Measurements from ENCODE around the gene KLHDC8B.

Gene KLHDC8B

DNA sequence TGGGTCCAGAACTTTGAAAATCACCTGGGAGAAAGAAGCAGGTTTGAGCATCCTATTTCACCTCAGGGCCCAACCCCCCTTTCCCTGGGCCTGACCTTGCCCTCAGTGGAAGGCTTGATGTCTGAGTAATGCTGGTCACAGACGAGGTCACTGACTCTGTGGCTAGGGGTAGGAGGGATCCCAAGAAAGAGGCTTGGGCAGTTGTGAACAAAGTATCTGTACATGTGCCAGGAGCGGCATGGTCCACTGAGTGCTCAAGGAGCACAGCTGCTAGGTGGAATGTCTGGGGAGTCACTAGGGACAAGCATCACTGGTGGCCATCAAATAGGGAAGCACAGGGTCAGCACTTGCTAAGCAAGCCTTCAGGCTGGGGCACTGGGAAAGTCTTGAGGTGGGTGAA lies 12.6 kb upstream of the KLHDC8B start:
- no peak overlapping the region for H3K4me3 ChIP-seq (ENCODE audit: extremely low read depth, insufficient read depth, low read length, poor library complexity, severe bottlenecking)
- no peaks in the 10 kb centered on the region for H3K4me1 ChIP-seq (ENCODE audit: control insufficient read depth, insufficient read depth, low read length, poor library complexity, severe bottlenecking)
- WGBS, 2 experiments (ENCODE audit: insufficient coverage in 2 of 2), result 85 to 100% methylated on average over 1 to 2 of the region's 2 CpGs
- peaks cover 19% of the 10 kb centered on the region for H3K36me3 ChIP-seq (ENCODE audit: control insufficient read depth, insufficient read depth, low read length)
- H3K9me3 ChIP-seq (ENCODE audit: control insufficient read depth, low read length), result no peaks in the 10 kb centered on the region
- H3K27ac ChIP-seq (ENCODE audit: low read depth, low read length, severe bottlenecking), result no peak overlapping the region

DNA sequence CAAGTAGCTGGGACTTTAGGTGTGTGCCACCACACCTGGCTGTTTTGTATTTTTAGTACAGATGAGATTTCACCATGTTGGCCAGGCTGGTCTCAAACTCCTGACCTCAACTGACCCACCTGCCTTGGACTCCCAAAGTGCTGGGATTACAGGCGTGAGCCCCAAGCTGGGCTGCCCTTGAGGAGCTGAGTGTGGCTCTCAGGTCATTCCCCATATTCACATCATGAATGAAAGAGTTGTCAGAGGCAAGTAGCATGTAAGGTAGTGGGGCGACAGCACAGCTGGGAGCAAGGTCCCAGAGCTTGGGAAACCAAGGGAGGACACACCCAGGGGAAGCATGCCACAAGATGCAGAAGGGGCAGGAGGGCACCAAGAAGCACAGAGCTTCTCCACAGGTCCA lies 10.2 kb upstream of the KLHDC8B start:
- H3K4me1 ChIP-seq (ENCODE audit: control insufficient read depth, insufficient read depth, low read length, poor library complexity, severe bottlenecking), result no peaks in the 10 kb centered on the region
- H3K27ac ChIP-seq (ENCODE audit: low read depth, low read length, severe bottlenecking), result no peak overlapping the region
- peaks cover 34% of the 10 kb centered on the region for H3K36me3 ChIP-seq (ENCODE audit: control insufficient read depth, insufficient read depth, low read length)
- H3K9me3 ChIP-seq (ENCODE audit: control insufficient read depth, low read length), result no peaks in the 10 kb centered on the region
- WGBS, 2 experiments (ENCODE audit: insufficient coverage in 2 of 2), result 83 to 100% methylated on average over 1 to 2 of the region's 2 CpGs
- no peak overlapping the region for H3K4me3 ChIP-seq (ENCODE audit: extremely low read depth, insufficient read depth, low read length, poor library complexity, severe bottlenecking)

DNA sequence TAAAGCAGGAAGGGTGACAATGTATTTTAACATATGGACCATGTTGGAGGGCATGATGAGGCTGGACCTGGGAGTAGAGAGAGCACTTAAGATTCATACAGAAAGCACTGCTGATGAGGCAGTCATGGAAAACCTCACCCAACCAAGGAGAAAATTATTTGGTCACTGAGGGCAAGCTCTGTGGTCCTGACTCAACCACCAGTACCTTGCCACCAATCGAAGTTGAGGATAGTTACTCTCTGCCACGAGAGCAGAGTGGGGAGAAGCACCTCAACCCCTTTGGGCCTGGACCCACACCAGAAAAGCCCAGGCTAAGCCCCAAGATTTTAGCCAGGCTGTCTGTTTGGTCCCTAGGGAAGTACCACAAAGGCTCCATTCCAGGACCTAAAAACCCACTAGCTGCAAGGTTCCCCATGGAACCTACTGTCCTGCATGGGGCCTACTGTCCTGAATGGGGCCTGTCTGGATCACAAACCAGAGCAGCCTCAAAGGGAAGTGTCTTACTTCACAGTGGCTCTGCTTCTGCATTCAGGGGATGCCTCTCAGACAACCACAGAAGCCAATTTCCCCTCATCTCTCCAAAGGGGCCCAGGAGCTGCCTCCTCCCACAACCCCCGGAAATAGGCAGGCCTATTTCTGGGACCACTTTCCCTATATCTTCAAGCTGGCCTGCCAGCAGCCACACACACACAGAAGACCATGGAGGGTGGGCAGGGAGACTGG lies 9.4 kb upstream of the KLHDC8B start:
- no peaks in the 10 kb centered on the region for H3K9me3 ChIP-seq (ENCODE audit: control insufficient read depth, low read length)
- WGBS, 2 experiments (ENCODE audit: insufficient coverage in 2 of 2), result 100% methylated on average over 2 of the region's 3 CpGs
- no peaks in the 10 kb centered on the region for H3K4me1 ChIP-seq (ENCODE audit: control insufficient read depth, insufficient read depth, low read length, poor library complexity, severe bottlenecking)
- no peak overlapping the region for H3K27ac ChIP-seq (ENCODE audit: low read depth, low read length, severe bottlenecking)
- peaks cover 34% of the 10 kb centered on the region for H3K36me3 ChIP-seq (ENCODE audit: control insufficient read depth, insufficient read depth, low read length)
- no peak overlapping the region for H3K4me3 ChIP-seq (ENCODE audit: extremely low read depth, insufficient read depth, low read length, poor library complexity, severe bottlenecking)

DNA sequence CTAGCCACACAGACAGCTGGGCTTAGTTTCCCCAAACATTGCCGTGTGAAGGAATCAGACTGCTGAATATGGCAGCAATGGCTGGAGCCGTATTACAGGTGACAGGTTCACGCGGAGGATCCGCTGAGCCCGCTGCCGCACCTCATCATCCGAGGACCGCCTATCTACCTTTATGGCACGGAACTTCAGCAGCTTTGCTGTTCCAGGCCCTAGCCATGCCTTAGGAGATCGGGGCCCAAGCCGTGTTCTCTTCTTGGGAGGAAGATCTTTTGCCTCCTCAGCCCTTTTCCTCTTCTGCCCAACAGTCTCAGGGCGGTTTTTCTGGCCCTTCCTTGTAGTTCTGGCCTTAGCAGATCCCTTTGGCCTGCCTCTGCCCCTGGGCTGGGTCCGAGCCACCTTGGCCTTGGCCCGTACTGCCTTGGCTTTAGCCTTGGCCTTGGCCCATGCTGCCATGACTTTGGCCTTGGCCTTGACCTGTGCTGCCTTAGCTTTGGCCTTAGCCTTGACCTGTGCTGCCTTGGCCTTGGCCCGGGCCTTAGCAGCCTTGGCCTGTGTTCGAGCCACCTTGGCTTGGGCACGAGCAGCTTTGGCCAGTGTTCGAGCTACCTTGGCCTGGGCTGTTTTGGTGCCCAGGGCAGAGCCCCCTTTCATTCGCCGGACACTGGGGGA lies 8.5 kb upstream of the KLHDC8B start:
- peaks cover 34% of the 10 kb centered on the region for H3K36me3 ChIP-seq (ENCODE audit: control insufficient read depth, insufficient read depth, low read length)
- 97% methylated on average over 21 of the region's 21 CpGs for WGBS, 2 experiments (ENCODE audit: insufficient coverage in 2 of 2)
- no peaks in the 10 kb centered on the region for H3K4me1 ChIP-seq (ENCODE audit: control insufficient read depth, insufficient read depth, low read length, poor library complexity, severe bottlenecking)
- H3K9me3 ChIP-seq (ENCODE audit: control insufficient read depth, low read length), result no peaks in the 10 kb centered on the region
- no peak overlapping the region for H3K27ac ChIP-seq (ENCODE audit: low read depth, low read length, severe bottlenecking)
- no peak overlapping the region for H3K4me3 ChIP-seq (ENCODE audit: extremely low read depth, insufficient read depth, low read length, poor library complexity, severe bottlenecking)

GRCh38 chr3:49163609-49164008 lies 7.8 kb upstream of the KLHDC8B start:
- Histone ChIP-seq H3K9me3 (ENCODE audit: control insufficient read depth, low read length) (no peaks in the 10 kb centered on the region), H3K4me3 (ENCODE audit: extremely low read depth, insufficient read depth, low read length, poor library complexity, severe bottlenecking) (no peak overlapping the region), H3K27ac (ENCODE audit: low read depth, low read length, severe bottlenecking) (no peak overlapping the region), H3K36me3 (ENCODE audit: control insufficient read depth, insufficient read depth, low read length) (peaks cover 34% of the 10 kb centered on the region), H3K4me1 (ENCODE audit: control insufficient read depth, insufficient read depth, low read length, poor library complexity, severe bottlenecking) (no peaks in the 10 kb centered on the region)
- 97 to 100% methylated on average over 8 of the region's 8 CpGs for WGBS, 2 experiments (ENCODE audit: insufficient coverage in 2 of 2)

DNA sequence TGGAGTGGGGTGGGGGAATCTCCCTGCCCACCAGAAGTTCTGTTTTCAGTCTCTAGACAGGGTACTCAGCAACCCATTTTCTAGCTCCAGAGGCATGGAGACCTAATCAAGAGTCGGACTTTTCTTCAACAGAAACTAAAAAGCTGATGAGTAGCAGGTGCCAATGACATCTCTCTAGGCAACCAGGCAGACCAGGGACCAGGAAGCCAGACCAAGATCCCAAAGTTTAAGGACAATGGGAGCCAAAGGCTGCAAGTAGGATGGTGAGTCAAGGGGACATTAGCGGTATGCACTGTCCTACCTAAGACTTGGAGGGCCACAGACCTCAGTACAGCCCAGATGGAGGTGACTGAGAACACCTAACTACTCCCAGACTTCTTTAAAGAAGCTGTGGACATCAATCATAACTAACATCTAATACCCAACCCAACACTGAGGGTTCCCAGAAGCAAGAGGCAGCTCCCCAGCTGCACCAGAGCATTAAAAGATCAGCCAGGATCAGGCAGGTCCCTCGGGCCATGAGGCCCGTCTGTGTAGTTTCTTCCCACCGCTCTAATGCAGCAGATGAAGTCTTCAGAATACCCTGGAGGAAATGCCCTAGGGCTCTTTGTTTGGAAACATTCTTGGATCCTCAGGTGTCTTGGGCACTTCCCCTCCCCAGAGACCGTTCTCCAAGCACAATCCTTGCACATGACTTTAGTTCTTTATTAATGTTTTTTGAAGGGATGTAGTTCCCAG lies 6.2 kb upstream of the KLHDC8B start:
- Histone ChIP-seq H3K9me3 (ENCODE audit: control insufficient read depth, low read length) (no peaks in the 10 kb centered on the region), H3K4me3 (ENCODE audit: extremely low read depth, insufficient read depth, low read length, poor library complexity, severe bottlenecking) (peak overlapping the region; percentile 81), H3K36me3 (ENCODE audit: control insufficient read depth, insufficient read depth, low read length) (peaks cover 34% of the 10 kb centered on the region), H3K4me1 (ENCODE audit: control insufficient read depth, insufficient read depth, low read length, poor library complexity, severe bottlenecking) (no peaks in the 10 kb centered on the region), H3K27ac (ENCODE audit: low read depth, low read length, severe bottlenecking) (peak overlapping the region; percentile 53)
- 46 to 49% methylated on average over 5 of the region's 6 CpGs for WGBS, 2 experiments (ENCODE audit: insufficient coverage in 2 of 2)

DNA sequence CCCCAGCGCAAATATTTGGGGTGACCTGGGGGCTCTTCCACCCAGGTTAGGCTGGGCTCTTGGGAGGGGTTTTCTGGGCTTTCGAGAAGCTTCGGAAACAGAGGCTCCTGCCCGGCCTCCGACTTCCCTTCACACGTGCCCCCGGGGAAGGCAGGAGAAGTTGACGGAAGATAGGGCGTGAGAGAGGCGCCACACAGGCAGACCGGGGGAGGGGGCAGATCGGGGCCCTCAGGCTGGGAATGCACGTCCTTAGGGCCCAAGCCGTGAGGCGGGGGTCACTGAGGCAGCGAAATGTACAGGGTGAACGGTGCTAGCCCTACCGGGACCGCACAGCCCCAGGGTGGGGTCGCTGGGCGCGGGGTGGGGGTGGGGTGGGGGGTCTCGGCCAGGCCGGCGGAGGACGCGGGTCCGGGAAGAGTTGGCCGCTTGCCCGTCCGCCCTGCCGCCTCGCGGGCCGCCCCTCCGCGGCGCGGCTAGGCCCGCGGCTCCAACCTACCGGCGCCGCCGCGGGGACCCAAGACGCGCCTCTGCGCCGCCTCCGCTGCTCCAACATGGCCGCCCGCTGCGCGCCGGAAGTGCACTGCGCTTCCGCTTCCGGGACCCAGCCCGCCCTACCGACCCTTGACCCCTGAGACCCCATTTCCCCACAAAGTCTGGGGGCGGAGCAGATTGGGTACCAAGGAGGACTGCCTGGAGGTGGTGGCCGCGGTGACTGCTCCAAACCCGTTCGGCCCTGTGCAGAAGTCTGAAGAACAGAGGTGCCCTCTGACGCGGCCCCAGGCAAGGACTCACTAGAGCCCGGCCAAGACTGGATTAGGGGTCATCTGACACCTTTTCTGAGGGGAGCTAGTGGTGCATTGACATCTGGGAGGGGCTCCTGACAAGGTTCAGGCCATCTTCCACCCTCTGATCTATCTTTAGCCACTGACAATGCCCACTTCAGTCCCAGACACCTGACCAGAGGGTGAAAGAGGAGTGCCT lies 5.3 kb upstream of the KLHDC8B start, which contains the start of gene CCDC71:
TSS of gene CCDC71 (minus strand) at position 561 of the 981 bp plus-strand sequence. CDS start 2,123 bp downstream, outside the sequence.
- 2 to 10% methylated on average over 26 to 54 of the region's 69 CpGs for WGBS, 2 experiments (ENCODE audit: insufficient coverage in 2 of 2)
- no peaks in the 10 kb centered on the region for H3K9me3 ChIP-seq (ENCODE audit: control insufficient read depth, low read length)
- no peaks in the 10 kb centered on the region for H3K4me1 ChIP-seq (ENCODE audit: control insufficient read depth, insufficient read depth, low read length, poor library complexity, severe bottlenecking)
- peaks cover 34% of the 10 kb centered on the region for H3K36me3 ChIP-seq (ENCODE audit: control insufficient read depth, insufficient read depth, low read length)
- peak within 1 kb of the TSS; percentile 53 for H3K27ac ChIP-seq (ENCODE audit: low read depth, low read length, severe bottlenecking)
- H3K4me3 ChIP-seq (ENCODE audit: extremely low read depth, insufficient read depth, low read length, poor library complexity, severe bottlenecking), result peak within 1 kb of the TSS; percentile 81

GRCh38 chr3:49166752-49167556 lies 4.4 kb upstream of the KLHDC8B start:
- H3K4me3 ChIP-seq (ENCODE audit: extremely low read depth, insufficient read depth, low read length, poor library complexity, severe bottlenecking), result peak overlapping the region; percentile 81
- peaks cover 33% of the 10 kb centered on the region for H3K36me3 ChIP-seq (ENCODE audit: control insufficient read depth, insufficient read depth, low read length)
- no peaks in the 10 kb centered on the region for H3K4me1 ChIP-seq (ENCODE audit: control insufficient read depth, insufficient read depth, low read length, poor library complexity, severe bottlenecking)
- no peak overlapping the region for H3K27ac ChIP-seq (ENCODE audit: low read depth, low read length, severe bottlenecking)
- 85 to 92% methylated on average over 5 to 6 of the region's 6 CpGs for WGBS, 2 experiments (ENCODE audit: insufficient coverage in 2 of 2)
- no peaks in the 10 kb centered on the region for H3K9me3 ChIP-seq (ENCODE audit: control insufficient read depth, low read length)

DNA sequence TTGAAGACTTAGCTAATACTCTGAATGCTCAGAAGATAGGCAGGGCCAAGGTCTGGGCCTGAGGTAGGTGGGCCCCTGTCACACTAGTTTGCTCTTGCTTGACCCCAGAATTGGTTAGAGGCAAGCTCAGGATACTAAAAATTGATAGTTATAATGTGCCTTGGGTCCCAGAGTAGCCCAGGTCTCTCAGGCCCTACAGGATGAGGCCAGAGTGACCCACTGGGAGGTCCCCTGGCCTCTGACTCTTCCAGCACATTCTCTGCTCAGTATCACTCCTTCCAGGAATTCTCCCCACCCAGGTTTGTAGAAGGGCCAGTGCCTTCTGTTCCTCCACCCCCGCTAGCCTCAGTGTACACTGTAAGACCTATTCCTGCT lies 667 bp upstream of the KLHDC8B start:
- H3K9me3 ChIP-seq (ENCODE audit: control insufficient read depth, low read length), result no peaks in the 10 kb centered on the region
- H3K4me3 ChIP-seq (ENCODE audit: extremely low read depth, insufficient read depth, low read length, poor library complexity, severe bottlenecking), result peak overlapping the region; percentile 85
- H3K4me1 ChIP-seq (ENCODE audit: control insufficient read depth, insufficient read depth, low read length, poor library complexity, severe bottlenecking), result peaks cover 21% of the 10 kb centered on the region
- peaks cover 19% of the 10 kb centered on the region for H3K36me3 ChIP-seq (ENCODE audit: control insufficient read depth, insufficient read depth, low read length)
- peak overlapping the region; percentile 61 for H3K27ac ChIP-seq (ENCODE audit: low read depth, low read length, severe bottlenecking)
- 0 to 13% methylated on average over 1 of the region's 1 CpG for WGBS, 2 experiments (ENCODE audit: insufficient coverage in 2 of 2)
